Measurements from ENCODE around the gene RXFP1.

RXFP1 gene

DNA sequence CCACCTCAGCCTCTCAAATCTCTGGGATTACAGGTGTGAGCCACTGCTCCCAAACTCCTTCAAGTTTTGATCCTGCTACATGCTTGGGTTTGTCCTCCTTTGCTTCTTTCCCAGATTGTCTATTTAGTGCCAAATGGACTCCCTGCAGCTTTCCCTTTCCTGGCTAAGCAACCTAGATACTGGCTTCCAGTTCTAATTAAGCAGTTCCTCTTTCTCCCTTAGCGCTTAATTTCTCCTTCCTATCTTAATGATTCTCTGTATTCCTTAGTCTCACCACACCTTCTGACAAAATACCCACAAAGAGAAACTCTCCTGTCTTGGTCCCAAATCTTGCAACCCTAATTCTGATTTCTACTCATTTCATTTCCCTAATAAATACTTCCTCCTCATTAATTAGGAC is 7.8 kb downstream of the RXFP1 start:
- H3K9me3 ChIP-seq (ENCODE audit: control insufficient read depth, insufficient read depth, low read length): no peaks in the 10 kb centered on the region
- H3K9ac ChIP-seq (ENCODE audit: low read depth, low read length): no peak overlapping the region
- no peak overlapping the region for H3K4me3 ChIP-seq (ENCODE audit: low read depth, low read length)
- no peaks in the 10 kb centered on the region for H3K36me3 ChIP-seq (ENCODE audit: control insufficient read depth, insufficient read depth, low read length)
- H3K27me3 ChIP-seq (ENCODE audit: control insufficient read depth, insufficient read depth, low read length): no peaks in the 10 kb centered on the region
- peaks cover 4% of the 10 kb centered on the region for H3K4me1 ChIP-seq (ENCODE audit: control insufficient read depth, insufficient read depth, low read length)

DNA sequence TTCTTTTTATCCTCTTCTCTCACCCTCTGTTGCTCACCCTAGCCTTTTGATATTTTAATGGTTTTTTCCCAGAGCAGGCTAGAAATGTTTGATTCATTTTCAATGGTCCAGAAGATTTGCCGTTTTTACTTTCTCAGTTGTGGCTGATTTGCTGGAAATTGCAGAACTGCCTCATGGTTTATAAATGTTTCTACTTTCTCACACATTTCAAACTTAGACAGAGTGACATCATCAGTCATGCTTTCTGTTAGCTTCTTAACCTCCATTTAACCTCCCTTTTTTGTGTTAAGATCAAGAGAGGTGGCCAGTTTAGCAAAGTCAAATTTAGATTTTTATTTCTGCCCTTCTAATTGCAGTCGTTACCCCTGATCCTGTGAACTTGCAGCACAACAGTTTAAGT is 8.7 kb downstream of the RXFP1 start:
- Histone ChIP-seq H3K9ac (ENCODE audit: low read depth, low read length) (no peak overlapping the region), H3K4me1 (ENCODE audit: control insufficient read depth, insufficient read depth, low read length) (peaks cover 4% of the 10 kb centered on the region), H3K36me3 (ENCODE audit: control insufficient read depth, insufficient read depth, low read length) (no peaks in the 10 kb centered on the region), H3K4me3 (ENCODE audit: low read depth, low read length) (no peak overlapping the region), H3K9me3 (ENCODE audit: control insufficient read depth, insufficient read depth, low read length) (no peaks in the 10 kb centered on the region), H3K27me3 (ENCODE audit: control insufficient read depth, insufficient read depth, low read length) (no peaks in the 10 kb centered on the region)

DNA sequence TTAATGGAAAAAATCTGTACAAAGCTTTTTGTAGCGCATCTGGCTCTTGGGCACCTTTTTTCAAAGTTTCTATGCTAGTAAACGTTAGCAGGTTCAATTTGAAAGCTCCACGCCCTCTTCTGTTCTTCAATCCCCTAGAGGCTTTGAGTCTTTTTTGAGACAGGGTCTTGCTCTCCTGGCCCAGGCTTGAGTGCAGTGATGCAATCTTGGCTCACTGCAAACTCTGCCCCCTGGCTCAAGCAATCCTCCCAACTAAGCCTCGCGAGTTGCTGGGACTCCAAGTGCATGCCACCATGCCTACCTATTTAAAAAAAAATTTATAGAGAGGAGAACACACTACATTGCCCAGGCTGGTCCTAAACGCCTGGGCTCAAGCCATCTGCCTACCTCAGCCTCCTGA is 9.2 kb downstream of the RXFP1 start:
- H3K4me3 ChIP-seq (ENCODE audit: low read depth, low read length): no peak overlapping the region
- peaks cover 4% of the 10 kb centered on the region for H3K4me1 ChIP-seq (ENCODE audit: control insufficient read depth, insufficient read depth, low read length)
- no peak overlapping the region for H3K9ac ChIP-seq (ENCODE audit: low read depth, low read length)
- H3K9me3 ChIP-seq (ENCODE audit: control insufficient read depth, insufficient read depth, low read length): no peaks in the 10 kb centered on the region
- no peaks in the 10 kb centered on the region for H3K36me3 ChIP-seq (ENCODE audit: control insufficient read depth, insufficient read depth, low read length)
- H3K27me3 ChIP-seq (ENCODE audit: control insufficient read depth, insufficient read depth, low read length): no peaks in the 10 kb centered on the region

DNA sequence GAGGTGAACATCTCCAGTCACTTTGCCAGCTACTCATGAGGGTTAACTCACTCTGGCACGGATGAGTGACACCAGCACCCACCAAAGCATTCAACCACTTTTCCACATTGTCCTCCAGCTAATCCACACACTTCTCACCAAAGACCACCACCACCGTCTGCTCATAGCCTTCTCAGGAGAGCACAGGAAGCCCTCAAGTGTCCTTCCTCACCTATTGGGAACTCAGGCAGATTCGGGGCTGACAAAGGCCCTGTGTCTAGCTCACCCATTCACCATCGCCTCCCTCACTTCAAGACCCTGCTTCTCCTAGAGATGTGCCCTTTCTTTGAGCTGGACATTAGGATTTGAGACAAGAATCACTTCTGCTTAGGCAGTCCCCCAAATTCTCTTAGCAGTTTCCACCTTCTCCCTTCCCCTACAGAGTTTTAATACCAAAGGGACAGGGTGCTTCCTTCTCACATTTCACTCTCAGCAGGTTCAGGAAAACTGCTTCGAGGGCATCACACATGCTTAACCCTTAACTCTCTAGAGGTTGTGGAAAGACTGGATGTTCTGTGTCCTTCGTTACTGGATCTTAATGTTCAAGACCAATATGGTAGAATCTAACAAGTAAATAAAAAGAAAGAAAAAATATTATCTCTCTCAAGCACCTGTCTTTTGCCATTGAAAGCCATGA is 11.0 kb downstream of the RXFP1 start:
- no peaks in the 10 kb centered on the region for H3K27me3 ChIP-seq (ENCODE audit: control insufficient read depth, insufficient read depth, low read length)
- no peak overlapping the region for H3K9ac ChIP-seq (ENCODE audit: low read depth, low read length)
- H3K4me3 ChIP-seq (ENCODE audit: low read depth, low read length): no peak overlapping the region
- H3K36me3 ChIP-seq (ENCODE audit: control insufficient read depth, insufficient read depth, low read length): no peaks in the 10 kb centered on the region
- H3K4me1 ChIP-seq (ENCODE audit: control insufficient read depth, insufficient read depth, low read length): peaks cover 4% of the 10 kb centered on the region
- no peaks in the 10 kb centered on the region for H3K9me3 ChIP-seq (ENCODE audit: control insufficient read depth, insufficient read depth, low read length)

DNA sequence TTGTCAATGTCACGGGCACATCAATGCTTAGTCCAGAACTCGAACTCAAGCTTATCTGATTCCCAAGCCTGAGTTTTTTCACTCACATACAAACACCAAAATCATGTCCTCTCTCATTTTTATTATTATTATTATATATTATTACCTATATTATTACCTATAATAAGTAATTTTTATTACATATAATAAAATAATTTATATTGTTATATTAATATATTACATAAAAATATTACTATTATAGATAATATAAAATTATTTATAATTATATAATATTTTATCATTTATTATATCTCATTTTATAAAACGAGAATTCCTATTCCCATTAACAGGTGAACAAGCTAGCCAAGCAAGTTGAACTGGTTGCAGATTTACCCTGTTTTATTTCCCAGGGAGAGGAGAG is 13.0 kb downstream of the RXFP1 start:
- Histone ChIP-seq H3K4me3 (ENCODE audit: low read depth, low read length) (no peak overlapping the region), H3K27me3 (ENCODE audit: control insufficient read depth, insufficient read depth, low read length) (no peaks in the 10 kb centered on the region), H3K9ac (ENCODE audit: low read depth, low read length) (no peak overlapping the region), H3K4me1 (ENCODE audit: control insufficient read depth, insufficient read depth, low read length) (peaks cover 4% of the 10 kb centered on the region), H3K9me3 (ENCODE audit: control insufficient read depth, insufficient read depth, low read length) (no peaks in the 10 kb centered on the region), H3K36me3 (ENCODE audit: control insufficient read depth, insufficient read depth, low read length) (no peaks in the 10 kb centered on the region)

DNA sequence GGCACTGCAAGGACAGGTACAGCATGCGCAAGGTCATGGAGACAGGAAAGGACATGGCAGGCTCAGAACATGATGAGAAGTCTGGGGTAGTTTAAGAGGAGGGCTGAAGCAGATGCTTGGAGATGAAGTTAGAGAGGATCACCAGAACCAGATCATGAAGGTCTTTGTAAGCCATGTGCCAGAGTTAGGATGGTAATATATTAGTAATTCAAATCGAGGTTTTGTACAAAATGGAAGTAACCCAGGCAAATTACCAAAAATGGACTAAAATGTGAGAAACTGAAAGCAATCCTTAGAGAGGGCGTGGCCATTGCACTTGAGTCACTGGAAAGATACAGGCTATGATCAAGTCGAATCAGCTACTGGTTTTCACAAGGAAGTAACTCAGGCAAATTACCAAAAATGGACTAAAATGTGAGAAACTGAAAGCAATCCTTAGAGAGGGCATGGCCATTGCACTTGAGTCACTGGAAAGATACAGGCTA is 13.5 kb downstream of the RXFP1 start:
- Histone ChIP-seq H3K9me3 (ENCODE audit: control insufficient read depth, insufficient read depth, low read length) (no peaks in the 10 kb centered on the region), H3K9ac (ENCODE audit: low read depth, low read length) (no peak overlapping the region), H3K4me1 (ENCODE audit: control insufficient read depth, insufficient read depth, low read length) (peaks cover 4% of the 10 kb centered on the region), H3K4me3 (ENCODE audit: low read depth, low read length) (no peak overlapping the region), H3K27me3 (ENCODE audit: control insufficient read depth, insufficient read depth, low read length) (no peaks in the 10 kb centered on the region), H3K36me3 (ENCODE audit: control insufficient read depth, insufficient read depth, low read length) (no peaks in the 10 kb centered on the region)

DNA sequence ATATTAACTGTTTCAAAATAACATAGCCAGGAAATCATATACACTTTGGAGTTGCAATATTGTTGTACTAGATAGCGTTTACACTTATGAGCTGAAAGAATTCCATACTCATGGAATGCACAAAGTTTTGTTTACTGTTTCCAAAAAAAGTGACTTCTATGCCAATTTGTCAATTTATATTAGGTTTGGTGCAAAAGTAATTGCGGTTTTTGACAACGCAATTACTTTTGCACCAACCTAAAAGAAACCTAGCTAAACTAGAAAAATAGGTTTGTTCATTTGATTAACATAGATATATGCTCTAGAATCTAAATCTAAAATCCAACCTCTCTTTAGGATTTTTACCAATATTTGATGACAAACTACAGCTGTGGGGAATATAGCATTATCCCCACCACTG is 15.2 kb downstream of the RXFP1 start:
- no peak overlapping the region for H3K9ac ChIP-seq (ENCODE audit: low read depth, low read length)

DNA sequence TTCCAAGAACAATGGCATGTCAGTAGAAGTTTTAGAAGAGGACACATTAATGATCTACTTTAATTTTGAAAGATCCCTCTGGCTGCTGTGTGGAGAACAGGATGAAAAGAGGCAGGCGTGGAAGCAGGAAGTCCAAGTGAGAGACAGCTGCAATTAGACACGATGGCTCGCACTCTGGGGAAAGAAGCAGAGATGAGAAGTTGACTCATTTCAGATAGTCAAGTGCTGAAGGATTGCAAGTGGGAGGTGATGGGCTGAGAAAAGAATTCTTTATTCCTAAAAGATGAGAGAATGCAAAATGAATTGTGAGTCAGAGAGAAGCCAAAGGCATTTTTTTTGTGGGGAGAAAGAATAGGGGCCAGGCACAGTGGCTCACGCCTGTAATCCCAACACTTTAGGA is 16.5 kb downstream of the RXFP1 start:
- no peaks in the 10 kb centered on the region for H3K36me3 ChIP-seq (ENCODE audit: control insufficient read depth, insufficient read depth, low read length)
- no peak overlapping the region for H3K9ac ChIP-seq (ENCODE audit: low read depth, low read length)
- H3K9me3 ChIP-seq (ENCODE audit: control insufficient read depth, insufficient read depth, low read length): no peaks in the 10 kb centered on the region
- no peak overlapping the region for H3K4me3 ChIP-seq (ENCODE audit: low read depth, low read length)
- H3K4me1 ChIP-seq (ENCODE audit: control insufficient read depth, insufficient read depth, low read length): no peaks in the 10 kb centered on the region
- H3K27me3 ChIP-seq (ENCODE audit: control insufficient read depth, insufficient read depth, low read length): no peaks in the 10 kb centered on the region

More for the DNA sequence above, 15.2 kb downstream of the RXFP1 start:
- H3K9me3 ChIP-seq (ENCODE audit: control insufficient read depth, insufficient read depth, low read length): no peaks in the 10 kb centered on the region
- peaks cover 4% of the 10 kb centered on the region for H3K4me1 ChIP-seq (ENCODE audit: control insufficient read depth, insufficient read depth, low read length)
- H3K4me3 ChIP-seq (ENCODE audit: low read depth, low read length): no peak overlapping the region
- H3K36me3 ChIP-seq (ENCODE audit: control insufficient read depth, insufficient read depth, low read length): no peaks in the 10 kb centered on the region
- no peaks in the 10 kb centered on the region for H3K27me3 ChIP-seq (ENCODE audit: control insufficient read depth, insufficient read depth, low read length)

DNA sequence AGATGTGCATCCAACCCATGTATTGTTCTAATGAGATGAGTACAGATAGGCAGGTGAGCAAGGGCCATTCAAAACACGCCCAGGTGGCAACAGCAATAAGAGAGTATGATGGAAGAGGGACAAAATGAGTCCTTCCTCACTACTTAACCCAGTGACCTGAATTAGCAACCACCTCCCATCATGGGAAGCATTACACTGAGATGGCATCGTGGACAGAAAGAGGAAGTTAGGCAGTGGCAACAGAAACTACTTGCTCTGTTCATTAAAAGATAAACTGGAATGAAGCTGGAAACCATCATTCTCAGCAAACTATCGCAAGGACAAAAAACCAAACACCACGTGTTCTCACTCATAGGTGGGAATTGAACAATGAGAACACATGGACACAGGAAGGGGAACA is 17.2 kb downstream of the RXFP1 start:
- Histone ChIP-seq H3K27me3 (ENCODE audit: control insufficient read depth, insufficient read depth, low read length) (no peaks in the 10 kb centered on the region), H3K9me3 (ENCODE audit: control insufficient read depth, insufficient read depth, low read length) (no peaks in the 10 kb centered on the region), H3K4me1 (ENCODE audit: control insufficient read depth, insufficient read depth, low read length) (no peaks in the 10 kb centered on the region), H3K9ac (ENCODE audit: low read depth, low read length) (no peak overlapping the region), H3K4me3 (ENCODE audit: low read depth, low read length) (no peak overlapping the region), H3K36me3 (ENCODE audit: control insufficient read depth, insufficient read depth, low read length) (no peaks in the 10 kb centered on the region)

DNA sequence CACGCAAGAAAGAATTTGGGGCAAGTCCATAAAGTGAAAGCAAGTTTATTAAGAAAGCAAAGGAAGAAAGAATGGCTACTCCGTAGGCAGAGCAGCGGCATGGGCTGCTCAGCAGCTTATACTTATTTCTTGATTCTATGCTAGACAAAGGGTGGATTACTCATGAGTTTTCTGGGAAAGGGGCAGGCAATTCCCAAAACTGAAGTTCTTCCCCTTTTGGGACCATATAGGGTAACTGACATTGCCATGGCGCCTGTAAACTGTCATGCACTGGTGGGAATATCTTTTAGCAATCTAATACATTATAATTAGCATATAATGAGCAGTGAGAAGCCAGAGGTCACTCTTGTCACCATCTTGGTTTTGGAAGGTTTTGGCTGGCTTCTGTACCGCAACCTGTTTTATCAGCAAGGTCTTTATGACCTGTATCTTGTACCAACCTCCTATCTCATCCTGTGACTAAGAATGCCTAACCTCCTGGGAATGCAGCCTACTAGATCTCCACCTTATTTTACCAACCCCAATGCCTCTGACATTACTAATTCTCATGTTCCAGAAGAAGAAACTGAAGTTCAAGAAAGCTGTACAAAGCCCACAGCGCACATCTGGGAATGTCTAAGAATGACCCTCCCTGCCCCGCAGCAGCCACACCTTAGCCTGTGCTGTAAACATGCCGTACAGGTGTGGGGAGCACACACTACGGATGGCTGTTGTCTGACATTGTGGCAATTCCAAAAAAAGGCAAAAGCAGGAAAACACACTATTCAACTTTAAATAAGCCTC is 18.6 kb downstream of the RXFP1 start:
- Histone ChIP-seq H3K9ac (ENCODE audit: low read depth, low read length) (no peak overlapping the region), H3K36me3 (ENCODE audit: control insufficient read depth, insufficient read depth, low read length) (no peaks in the 10 kb centered on the region), H3K27me3 (ENCODE audit: control insufficient read depth, insufficient read depth, low read length) (no peaks in the 10 kb centered on the region), H3K9me3 (ENCODE audit: control insufficient read depth, insufficient read depth, low read length) (no peaks in the 10 kb centered on the region), H3K4me1 (ENCODE audit: control insufficient read depth, insufficient read depth, low read length) (no peaks in the 10 kb centered on the region), H3K4me3 (ENCODE audit: low read depth, low read length) (no peak overlapping the region)

DNA sequence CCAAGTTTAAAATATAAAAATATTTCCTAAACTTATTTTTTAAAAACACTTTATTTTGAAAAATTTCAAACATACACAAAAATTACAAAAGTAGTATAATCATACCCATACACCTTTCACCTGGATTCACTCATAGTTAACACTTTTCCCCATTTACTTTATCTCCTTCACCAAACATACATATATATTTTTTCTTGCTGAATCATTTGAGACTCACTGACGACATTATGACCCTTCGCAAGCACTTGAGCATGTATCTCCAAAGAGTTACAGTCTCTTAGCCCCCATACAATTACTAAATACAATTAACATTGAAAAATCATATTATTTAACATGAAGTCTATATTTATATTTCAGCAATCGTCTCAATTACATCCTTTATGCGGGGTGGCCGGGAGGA is 19.8 kb downstream of the RXFP1 start:
- H3K4me3 ChIP-seq (ENCODE audit: low read depth, low read length): no peak overlapping the region
- no peaks in the 10 kb centered on the region for H3K4me1 ChIP-seq (ENCODE audit: control insufficient read depth, insufficient read depth, low read length)
- no peak overlapping the region for H3K9ac ChIP-seq (ENCODE audit: low read depth, low read length)
- H3K9me3 ChIP-seq (ENCODE audit: control insufficient read depth, insufficient read depth, low read length): no peaks in the 10 kb centered on the region
- H3K36me3 ChIP-seq (ENCODE audit: control insufficient read depth, insufficient read depth, low read length): no peaks in the 10 kb centered on the region
- no peaks in the 10 kb centered on the region for H3K27me3 ChIP-seq (ENCODE audit: control insufficient read depth, insufficient read depth, low read length)

DNA sequence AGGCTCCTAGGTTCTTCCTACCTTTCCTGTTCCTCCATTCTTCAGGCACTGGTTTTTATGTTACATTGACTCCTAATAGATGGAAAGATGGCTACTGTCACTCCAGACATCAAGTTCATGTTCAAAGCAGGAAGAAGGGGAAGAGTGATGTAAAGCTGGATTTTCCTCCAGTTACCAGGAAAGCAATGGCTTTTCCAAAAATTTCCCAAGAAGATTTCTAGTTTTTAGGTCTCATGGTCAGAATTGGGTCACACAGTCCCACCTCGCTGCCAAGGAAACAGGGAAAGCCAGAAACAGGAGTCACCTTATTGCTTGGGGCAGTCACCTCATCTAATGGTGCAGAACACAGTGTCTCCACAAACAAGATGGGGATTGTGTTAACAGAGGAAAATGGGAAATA is 21.5 kb downstream of the RXFP1 start:
- no peaks in the 10 kb centered on the region for H3K36me3 ChIP-seq (ENCODE audit: control insufficient read depth, insufficient read depth, low read length)
- no peaks in the 10 kb centered on the region for H3K4me1 ChIP-seq (ENCODE audit: control insufficient read depth, insufficient read depth, low read length)
- H3K9me3 ChIP-seq (ENCODE audit: control insufficient read depth, insufficient read depth, low read length): no peaks in the 10 kb centered on the region
- H3K9ac ChIP-seq (ENCODE audit: low read depth, low read length): no peak overlapping the region
- H3K27me3 ChIP-seq (ENCODE audit: control insufficient read depth, insufficient read depth, low read length): no peaks in the 10 kb centered on the region
- no peak overlapping the region for H3K4me3 ChIP-seq (ENCODE audit: low read depth, low read length)

Data from iPS-15b (cell line).